VCaP (cell line): ENCODE results near the gene CH25H.

Experiments
- H3K27ac ChIP-seq: fragments of 450-650 bp; 2 replicates; pipeline ENCODE4 v1.5.1; 2017
- CTCF ChIP-seq: fragments of 450-650 bp; conservative IDR thresholded peaks from 2 replicates; pipeline ENCODE4 v1.5.1; 2017; ENCODE audit warnings: mild to moderate bottlenecking, moderate library complexity

CH25H gene

GRCh38 chr10:89167915-89168314 lies 39.2 kb downstream of the CH25H start:
- TF ChIP-seq CTCF = no peak
- no peak overlapping the region for H3K27ac ChIP-seq

- no peak overlapping the region for H3K27ac ChIP-seq
- TF ChIP-seq CTCF = no peak
Measured at GRCh38 chr10:89165923-89166322, 41.2 kb downstream of the CH25H start.

GRCh38 chr10:89164920-89165319 lies 42.2 kb downstream of the CH25H start:
- TF ChIP-seq CTCF = no peak
- H3K27ac ChIP-seq = no peak overlapping the region

GRCh38 chr10:89164080-89164479 lies 43.0 kb downstream of the CH25H start:
- no peak for TF ChIP-seq CTCF

GRCh38 chr10:89163265-89163995 lies 43.7 kb downstream of the CH25H start:
- no peak for TF ChIP-seq CTCF
- H3K27ac ChIP-seq = no peak overlapping the region

More at GRCh38 chr10:89164080-89164479, 43.0 kb downstream of the CH25H start:
- no peak overlapping the region for H3K27ac ChIP-seq

GRCh38 chr10:89162596-89162995 lies 44.5 kb downstream of the CH25H start:
- no peak for TF ChIP-seq CTCF
- H3K27ac ChIP-seq = no peak overlapping the region

GRCh38 chr10:89160339-89160738 lies 46.8 kb downstream of the CH25H start:
- H3K27ac ChIP-seq = no peak overlapping the region
- no peak for TF ChIP-seq CTCF
